Epithelial cell of proximal tubule (primary cell): ENCODE data around the gene EIPR1. TPM values are rescaled to one million over a fixed set of nuclear protein-coding genes. Genes with fewer than 3 reads are reported as not detected.
"Not testable (repeated sequence)": the region's sequence is repeated elsewhere in the genome, so short reads cannot be mapped to it uniquely, and the experiment has no call there.

Experiments
- DNase-seq: peaks from one replicate; pipeline ENCODE4 v3.0.0-alpha.2; 2011; ENCODE audit warnings: low read depth
- H3K4me3 ChIP-seq: 2 replicates; pipeline ENCODE4 v1.5.1; 2011; ENCODE audit warnings: low read depth, mild to moderate bottlenecking, low read length
- total RNA-seq: library from RNA; depleted of rRNA; stranded (reverse); fragments of >200 nt; gene quantifications from 2 replicates; pipeline ENCODE4 v1.2.3, GENCODE V29; 2015
- TF ChIP-seq, protein P1 (sequence below): conservative IDR thresholded peaks from 2 replicates; pipeline ENCODE4 v1.5.1; 2012; ENCODE audit warnings: low read depth, mild to moderate bottlenecking, low read length

Gene EIPR1
- total RNA-seq, 1 donor from 2014 or later: 43.9 TPM

DNA sequence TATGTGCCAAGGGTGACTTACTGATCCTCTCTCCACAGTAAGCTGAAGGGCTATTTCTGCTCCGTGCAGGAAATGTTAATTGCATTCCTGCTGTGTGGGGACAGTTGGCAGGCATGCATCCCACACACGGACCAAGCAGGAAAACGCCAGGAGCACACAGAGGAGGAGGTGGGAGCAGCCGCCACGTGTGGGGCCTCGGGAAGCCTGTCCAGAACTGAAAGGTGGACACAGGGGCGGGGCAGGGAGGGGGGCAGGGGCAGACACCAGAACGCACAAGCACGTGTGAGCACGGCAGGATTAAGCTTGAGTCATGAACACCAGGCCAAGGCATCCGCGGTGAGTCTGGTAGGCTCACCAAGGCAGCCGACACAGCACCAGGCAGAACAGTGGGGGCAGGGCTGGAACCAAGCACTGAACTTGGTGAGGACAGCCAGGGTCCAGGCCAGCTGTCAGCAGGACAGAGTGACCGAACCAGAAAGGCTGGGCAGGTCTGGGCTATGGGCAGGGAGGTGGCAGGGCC lies 177.1 kb downstream of the EIPR1 start:
- TF ChIP-seq, protein P1, sequence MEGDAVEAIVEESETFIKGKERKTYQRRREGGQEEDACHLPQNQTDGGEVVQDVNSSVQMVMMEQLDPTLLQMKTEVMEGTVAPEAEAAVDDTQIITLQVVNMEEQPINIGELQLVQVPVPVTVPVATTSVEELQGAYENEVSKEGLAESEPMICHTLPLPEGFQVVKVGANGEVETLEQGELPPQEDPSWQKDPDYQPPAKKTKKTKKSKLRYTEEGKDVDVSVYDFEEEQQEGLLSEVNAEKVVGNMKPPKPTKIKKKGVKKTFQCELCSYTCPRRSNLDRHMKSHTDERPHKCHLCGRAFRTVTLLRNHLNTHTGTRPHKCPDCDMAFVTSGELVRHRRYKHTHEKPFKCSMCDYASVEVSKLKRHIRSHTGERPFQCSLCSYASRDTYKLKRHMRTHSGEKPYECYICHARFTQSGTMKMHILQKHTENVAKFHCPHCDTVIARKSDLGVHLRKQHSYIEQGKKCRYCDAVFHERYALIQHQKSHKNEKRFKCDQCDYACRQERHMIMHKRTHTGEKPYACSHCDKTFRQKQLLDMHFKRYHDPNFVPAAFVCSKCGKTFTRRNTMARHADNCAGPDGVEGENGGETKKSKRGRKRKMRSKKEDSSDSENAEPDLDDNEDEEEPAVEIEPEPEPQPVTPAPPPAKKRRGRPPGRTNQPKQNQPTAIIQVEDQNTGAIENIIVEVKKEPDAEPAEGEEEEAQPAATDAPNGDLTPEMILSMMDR: no peak
- H3K4me3 ChIP-seq: no peak overlapping the region
- no peak for DNase-seq

DNA sequence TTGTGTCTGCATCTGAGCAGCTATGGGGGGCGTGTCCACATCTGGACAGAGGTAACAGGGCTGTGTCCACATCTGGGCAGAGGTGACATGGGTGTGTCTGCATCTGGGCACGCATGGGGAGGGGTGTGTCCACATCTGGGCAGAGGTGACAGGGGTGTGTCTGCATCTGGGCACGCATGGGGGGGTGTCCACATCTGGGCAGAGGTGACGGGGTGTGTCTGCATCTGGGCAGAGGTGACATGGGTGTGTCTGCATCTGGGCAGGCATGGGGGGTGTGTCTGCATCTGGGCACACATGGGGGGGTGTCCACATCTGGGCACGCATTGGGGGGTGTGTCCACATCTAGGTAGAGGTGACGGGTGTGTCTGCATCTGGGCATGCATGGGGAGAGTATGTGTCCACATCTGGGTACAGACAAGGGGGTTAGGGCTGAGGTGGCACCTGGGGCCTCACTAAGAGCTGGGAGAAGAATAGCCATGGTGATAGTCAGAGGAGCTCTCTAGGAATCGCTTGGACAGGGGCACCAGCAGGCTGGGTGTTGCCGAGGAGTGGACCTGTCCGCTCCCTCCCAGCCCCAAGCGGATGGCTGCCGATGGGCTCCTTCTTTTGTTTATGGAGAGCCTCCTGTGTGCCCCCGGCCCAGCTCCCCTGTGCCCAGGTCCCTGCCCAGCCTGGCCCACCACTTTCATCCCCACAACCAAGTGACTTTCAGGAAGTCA lies 177.8 kb downstream of the EIPR1 start:
- no peak overlapping the region for H3K4me3 ChIP-seq
- TF ChIP-seq, protein P1: no peak
- no peak for DNase-seq

DNA sequence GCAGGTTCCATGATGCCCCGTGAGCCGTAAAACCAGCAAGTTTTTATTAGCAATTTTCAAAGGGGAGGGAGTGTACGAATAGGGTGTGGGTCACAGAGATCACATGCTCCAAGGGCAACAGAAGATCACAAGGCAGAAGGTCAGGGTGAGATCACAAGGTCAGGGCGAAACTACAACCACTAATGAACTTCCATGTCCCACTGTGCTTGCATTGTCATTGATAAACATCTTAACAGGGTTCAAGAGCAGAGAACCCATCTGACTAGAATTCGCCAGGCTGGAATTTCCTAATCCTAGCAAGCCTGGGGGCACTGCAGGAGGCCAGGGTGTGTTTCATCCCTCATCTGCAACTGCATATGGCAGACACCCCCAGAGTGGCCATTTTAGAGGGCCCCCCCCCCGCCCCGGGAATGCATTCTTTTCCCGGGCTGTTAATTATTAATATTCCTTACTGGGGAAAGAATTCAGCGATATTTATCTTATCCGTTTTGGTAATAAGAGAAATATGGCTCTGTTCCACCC lies 178.9 kb downstream of the EIPR1 start:
- DNase-seq, H3K4me3 ChIP-seq: not testable (repeated sequence)

DNA sequence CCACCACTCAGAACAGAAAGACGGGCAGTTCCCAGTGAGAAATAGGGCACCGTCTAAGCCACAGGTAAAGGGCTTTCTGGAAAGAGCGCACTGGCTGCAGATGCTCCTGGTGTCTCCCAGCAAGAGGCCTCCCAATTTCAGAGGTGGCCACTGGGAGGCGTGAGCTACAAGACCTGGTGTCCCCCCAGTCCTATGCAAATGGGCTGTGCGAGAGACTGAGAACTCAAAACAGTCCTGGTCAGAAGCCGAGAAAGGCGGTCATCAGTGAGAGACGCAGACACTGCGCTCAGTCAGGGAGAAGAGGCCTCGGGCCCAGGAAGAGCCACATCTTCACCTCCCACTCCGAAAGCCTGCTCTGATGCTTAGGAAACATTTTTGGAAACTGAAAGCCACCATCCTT lies 179.5 kb downstream of the EIPR1 start:
- TF ChIP-seq, protein P1: peak; percentile 36
- H3K4me3 ChIP-seq: no peak overlapping the region
- no peak for DNase-seq

DNA sequence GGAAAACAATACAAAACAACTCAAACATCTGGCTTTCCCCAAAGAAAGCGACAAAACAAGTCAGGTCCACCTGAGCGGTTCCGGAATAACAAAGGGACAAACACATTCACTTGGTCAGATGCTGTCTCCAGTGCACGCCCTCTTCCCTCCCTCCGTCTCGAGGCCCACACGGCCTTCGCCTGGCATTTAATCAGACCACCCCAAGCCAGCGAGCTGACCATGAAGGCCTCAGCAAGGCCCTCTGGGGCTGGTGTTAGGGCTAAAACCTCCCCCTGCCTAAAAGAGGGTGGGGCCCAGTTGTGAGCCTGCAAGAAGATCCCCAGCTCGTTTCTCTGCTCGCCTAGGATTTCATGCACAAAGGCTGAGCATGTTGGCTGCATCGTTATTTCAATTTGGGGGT lies 180.3 kb downstream of the EIPR1 start:
- H3K4me3 ChIP-seq: no peak overlapping the region
- TF ChIP-seq, protein P1: no peak
- DNase-seq: no peak

DNA sequence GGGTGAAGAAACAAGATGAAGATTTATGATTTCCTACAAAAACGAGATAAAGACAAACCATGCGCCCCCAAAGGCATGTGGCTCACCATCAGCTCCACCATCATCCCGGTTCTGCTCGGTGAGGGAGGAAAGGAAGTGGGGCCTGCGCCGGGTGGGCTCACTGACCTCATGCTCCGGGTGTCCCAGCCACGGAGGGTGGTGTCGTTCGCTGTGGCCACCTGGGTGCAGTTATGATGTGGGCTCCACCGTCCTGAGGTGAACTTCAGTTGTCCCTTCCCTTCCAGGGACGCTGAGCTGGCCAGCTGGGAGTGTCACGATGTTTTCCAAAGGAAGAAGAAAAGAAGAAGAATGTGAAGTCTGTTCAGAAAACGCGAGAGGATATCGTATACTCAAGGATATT lies 180.9 kb downstream of the EIPR1 start:
- TF ChIP-seq, protein P1: no peak
- no peak for DNase-seq
- no peak overlapping the region for H3K4me3 ChIP-seq

DNA sequence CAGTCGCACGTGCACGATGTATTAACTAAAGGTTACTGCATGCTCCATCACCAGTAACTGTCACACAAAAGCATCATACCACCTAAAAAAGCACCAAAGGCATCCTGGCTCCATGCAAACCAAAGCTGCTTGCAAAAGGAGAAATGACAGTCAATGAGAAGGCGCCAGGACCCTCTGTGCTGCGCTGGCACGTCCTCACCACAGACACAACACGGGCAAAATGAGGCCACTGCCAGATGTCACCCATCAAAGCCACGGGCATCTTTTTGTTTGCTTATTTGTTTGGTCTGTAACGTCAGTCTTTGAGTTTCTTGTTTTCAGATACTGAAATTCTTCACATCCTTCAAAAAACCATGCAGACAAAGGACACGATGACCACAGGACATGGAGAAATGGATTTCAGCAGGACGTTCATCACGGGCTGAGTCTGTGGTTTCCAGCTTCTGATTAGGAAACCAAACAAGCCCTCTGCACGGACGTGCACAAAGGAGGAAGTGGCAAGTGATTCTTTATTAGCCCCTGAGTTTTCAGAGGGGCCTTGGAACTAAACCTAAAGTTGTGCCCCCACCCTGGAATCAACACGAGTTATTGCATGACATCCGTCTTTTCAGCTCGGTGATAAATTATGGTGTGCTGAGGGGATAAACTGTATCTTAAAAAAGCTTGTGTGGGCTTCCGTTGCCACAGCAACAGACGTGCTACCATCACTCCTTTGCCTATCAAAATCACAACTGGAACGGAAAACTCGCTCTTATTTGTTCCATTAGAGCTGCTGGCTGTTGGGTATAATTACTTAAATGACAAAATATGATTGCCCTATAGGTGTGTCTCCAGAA lies 181.8 kb downstream of the EIPR1 start:
- no peak overlapping the region for H3K4me3 ChIP-seq
- DNase-seq: no peak
- TF ChIP-seq, protein P1: no peak
